HG03064 (cell line): Measurements from ENCODE around the gene AFF1.

Experiments
- ATAC-seq: cut with Tn5 transposase; IDR thresholded peaks from one replicate; pipeline ENCODE4 v1.9.1; 2021; ENCODE audit warnings: low read depth; ENCODE audit not compliant: unreplicated experiment

The AFF1 gene

DNA sequence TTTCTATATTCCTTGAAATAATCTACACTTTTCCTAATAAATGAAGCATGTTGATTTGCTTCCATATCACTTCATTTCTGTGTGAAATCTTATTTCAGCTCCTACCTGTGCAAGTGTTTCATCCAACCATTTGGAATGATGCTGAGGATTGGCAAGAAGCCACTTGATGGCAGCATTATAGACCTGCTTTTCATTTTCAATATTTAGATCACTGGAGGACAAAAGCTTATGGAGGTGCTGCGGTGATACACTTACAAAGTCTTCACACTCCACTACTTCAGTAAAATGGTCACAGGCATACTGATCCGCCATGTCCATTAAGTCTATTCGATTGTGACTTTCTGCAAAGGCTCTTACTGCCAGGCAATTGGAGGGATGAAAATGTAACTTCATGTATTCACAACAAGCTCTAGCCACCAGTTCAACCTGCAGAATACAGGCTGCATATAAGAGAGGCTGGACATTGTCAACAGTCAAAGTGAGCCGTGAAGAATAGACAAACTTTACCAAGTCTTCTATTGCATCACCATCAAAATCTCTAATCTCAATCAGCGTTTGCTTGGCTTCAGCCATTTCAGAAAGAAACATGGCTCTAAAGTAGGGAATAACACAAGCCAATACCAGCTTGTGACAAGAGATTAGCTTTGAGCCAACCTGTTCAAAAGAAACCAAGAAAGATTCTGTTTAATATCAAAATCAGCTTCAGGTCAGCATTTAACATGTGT is 250.5 kb downstream of the AFF1 start:
- no peak for ATAC-seq

- ATAC-seq = no peak
Measured at GRCh38 chr4:87188048-87188447, 253.2 kb downstream of the AFF1 start.

DNA sequence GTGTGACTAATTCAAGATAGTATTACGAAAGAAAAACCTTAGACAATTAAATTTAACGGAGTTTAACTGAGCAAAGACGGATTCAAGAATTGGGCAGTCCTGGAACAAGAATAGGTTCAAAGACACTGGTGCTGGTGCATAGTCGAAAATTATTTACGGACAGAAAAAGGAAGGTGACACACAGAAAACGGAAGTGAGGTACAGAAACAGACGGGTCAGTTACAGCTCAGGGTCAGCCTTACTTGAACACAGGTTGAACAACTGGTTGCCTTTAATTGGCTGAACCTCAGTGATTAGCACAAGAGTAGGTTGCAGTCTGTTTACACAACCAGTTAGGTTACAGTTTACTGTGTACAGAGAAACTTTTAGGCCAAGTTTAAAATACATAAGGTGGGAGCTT is 254.1 kb downstream of the AFF1 start:
- ATAC-seq = no peak
